Suprapubic skin (tissue), 4 donors: ENCODE measurements around the gene CDH13. TPM values are rescaled to one million over a fixed set of nuclear protein-coding genes. Genes with fewer than 3 reads are reported as not detected.

Source experiments
- DNase-seq, 2 donors: peaks; one replicate each; pipeline ENCODE4 v3.0.0-alpha.2; 2019; ENCODE audit warnings: low spot score in 2 of 2
- H3K27ac ChIP-seq: fragments of 200-600 bp; sonication (generic); one replicate; pipeline ENCODE4 v1.5.1; 2019
- H3K27me3 ChIP-seq: fragments of 200-600 bp; sonication (generic); one replicate; pipeline ENCODE4 v1.5.1; 2019
- H3K36me3 ChIP-seq: fragments of 200-600 bp; sonication (generic); one replicate; pipeline ENCODE4 v1.5.1; 2019
- H3K4me1 ChIP-seq: fragments of 200-600 bp; sonication (generic); one replicate; pipeline ENCODE4 v1.5.1; 2019
- H3K4me3 ChIP-seq: fragments of 200-600 bp; sonication (generic); one replicate; pipeline ENCODE4 v1.5.1; 2019; ENCODE audit warnings: mild to moderate bottlenecking
- H3K9me3 ChIP-seq: fragments of 200-600 bp; sonication (generic); one replicate; pipeline ENCODE4 v1.5.1; 2019
- EP300 ChIP-seq: sonication (generic); formaldehyde crosslinking; IDR thresholded peaks from one replicate; pipeline ENCODE4 v1.6.1; 2017; ENCODE audit warnings: antibody characterized with exemption
- POLR2A ChIP-seq, 2 donors: fragments of 450-650 bp; IDR thresholded peaks; one replicate each; pipeline ENCODE4 v1.6.1; 2017; ENCODE audit warnings: antibody characterized with exemption in 2 of 2, mild to moderate bottlenecking in 2 of 2, moderate library complexity in 2 of 2
- POLR2AphosphoS5 ChIP-seq, 3 donors: sonication (generic); formaldehyde crosslinking; IDR thresholded peaks; one replicate each; pipeline ENCODE4 v1.6.1; 2017; ENCODE audit warnings: antibody characterized with exemption in 3 of 3
- WGBS: methylation state at CpG from one replicate; pipeline ENCODE4 v1.1.5; 2018; 5-methylcytosine and 5-hydroxymethylcytosine counted together
- total RNA-seq, 4 donors: library from RNA; depleted of rRNA; stranded (reverse); fragments of >200 nt; gene quantifications; one replicate each; pipeline ENCODE4 v1.1.0, GENCODE V29; 2016
- TF ChIP-seq, protein P1 (sequence below), 2 donors: fragments of 200-600 bp in 1 of 2; fragments of 450-650 bp in 1 of 2; sonication (generic) in 1 of 2; IDR thresholded peaks; one replicate each; pipeline ENCODE4 v1.5.1; 2016 to 2019; ENCODE audit warnings: antibody characterized with exemption in 2 of 2, mild to moderate bottlenecking in 1 of 2, moderate library complexity in 1 of 2

CDH13 gene
- total RNA-seq, 4 donors from 2014 or later = 90.4 to 176 (median 139) TPM

DNA sequence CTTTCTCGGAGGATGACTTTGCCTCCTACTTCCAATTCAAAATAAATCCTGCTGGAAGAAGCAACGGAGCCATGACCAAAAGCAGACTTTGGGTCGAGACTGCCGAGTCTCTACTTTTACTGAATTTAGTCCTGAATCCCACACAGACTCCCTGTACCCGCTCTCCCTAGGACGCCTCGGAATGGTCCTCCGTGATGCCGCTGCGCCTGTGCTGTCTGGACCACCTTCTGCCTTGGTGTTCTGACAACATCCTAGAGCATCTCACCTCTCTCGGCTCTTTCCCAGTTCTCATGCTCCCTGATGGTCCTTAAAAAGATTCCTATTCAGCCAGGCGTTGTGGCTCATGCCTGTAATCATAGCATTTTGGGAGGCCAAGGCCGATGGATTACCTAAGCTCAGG lies 999.9 kb downstream of the CDH13 start:
- no peaks in the 10 kb centered on the region for H3K27me3 ChIP-seq
- H3K27ac ChIP-seq = no peak overlapping the region
- TF ChIP-seq POLR2AphosphoS5 (IDR thresholded peaks at IDR 0.05) (no peak), EP300 (no peak), POLR2A (IDR thresholded peaks at IDR 0.05) (no peak)
- TF ChIP-seq, protein P1, sequence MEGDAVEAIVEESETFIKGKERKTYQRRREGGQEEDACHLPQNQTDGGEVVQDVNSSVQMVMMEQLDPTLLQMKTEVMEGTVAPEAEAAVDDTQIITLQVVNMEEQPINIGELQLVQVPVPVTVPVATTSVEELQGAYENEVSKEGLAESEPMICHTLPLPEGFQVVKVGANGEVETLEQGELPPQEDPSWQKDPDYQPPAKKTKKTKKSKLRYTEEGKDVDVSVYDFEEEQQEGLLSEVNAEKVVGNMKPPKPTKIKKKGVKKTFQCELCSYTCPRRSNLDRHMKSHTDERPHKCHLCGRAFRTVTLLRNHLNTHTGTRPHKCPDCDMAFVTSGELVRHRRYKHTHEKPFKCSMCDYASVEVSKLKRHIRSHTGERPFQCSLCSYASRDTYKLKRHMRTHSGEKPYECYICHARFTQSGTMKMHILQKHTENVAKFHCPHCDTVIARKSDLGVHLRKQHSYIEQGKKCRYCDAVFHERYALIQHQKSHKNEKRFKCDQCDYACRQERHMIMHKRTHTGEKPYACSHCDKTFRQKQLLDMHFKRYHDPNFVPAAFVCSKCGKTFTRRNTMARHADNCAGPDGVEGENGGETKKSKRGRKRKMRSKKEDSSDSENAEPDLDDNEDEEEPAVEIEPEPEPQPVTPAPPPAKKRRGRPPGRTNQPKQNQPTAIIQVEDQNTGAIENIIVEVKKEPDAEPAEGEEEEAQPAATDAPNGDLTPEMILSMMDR (IDR thresholded peaks at IDR 0.05) = no peak
- no peaks in the 10 kb centered on the region for H3K9me3 ChIP-seq
- no peak for DNase-seq
- 91% methylated on average over 13 of the region's 13 CpGs for WGBS
- H3K4me3 ChIP-seq = no peak overlapping the region
- no peaks in the 10 kb centered on the region for H3K4me1 ChIP-seq
- H3K36me3 ChIP-seq = no peaks in the 10 kb centered on the region

DNA sequence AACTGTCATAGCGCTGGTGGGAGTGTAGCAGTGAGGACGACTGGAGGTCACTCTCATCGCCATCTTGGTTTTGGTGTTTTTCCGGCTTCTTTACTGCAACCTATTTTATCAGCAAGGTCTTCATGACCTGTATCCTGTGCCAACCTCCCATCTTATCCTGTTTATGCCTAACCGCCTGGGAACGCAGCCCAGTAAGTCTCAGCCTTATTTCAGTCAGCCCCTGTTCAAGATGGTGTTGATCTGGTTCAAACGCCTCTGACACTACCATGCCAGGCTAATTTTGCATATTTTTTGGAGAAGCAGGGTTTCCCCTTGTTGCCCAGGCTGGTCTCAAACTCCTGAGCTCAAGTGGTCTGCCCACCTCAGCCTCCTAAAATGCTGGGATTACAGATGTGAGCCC lies 1001.2 kb downstream of the CDH13 start:
- Histone ChIP-seq H3K9me3 (no peaks in the 10 kb centered on the region), H3K27ac (no peak overlapping the region), H3K4me1 (no peaks in the 10 kb centered on the region), H3K36me3 (no peaks in the 10 kb centered on the region), H3K27me3 (no peaks in the 10 kb centered on the region), H3K4me3 (no peak overlapping the region)
- WGBS = 81% methylated on average over 7 of the region's 7 CpGs
- TF ChIP-seq, protein P1 (IDR thresholded peaks at IDR 0.05) = no peak
- no peak for TF ChIP-seq POLR2A (IDR thresholded peaks at IDR 0.05)
- TF ChIP-seq EP300 = no peak
- TF ChIP-seq POLR2AphosphoS5 (IDR thresholded peaks at IDR 0.05) = no peak
- no peak for DNase-seq

DNA sequence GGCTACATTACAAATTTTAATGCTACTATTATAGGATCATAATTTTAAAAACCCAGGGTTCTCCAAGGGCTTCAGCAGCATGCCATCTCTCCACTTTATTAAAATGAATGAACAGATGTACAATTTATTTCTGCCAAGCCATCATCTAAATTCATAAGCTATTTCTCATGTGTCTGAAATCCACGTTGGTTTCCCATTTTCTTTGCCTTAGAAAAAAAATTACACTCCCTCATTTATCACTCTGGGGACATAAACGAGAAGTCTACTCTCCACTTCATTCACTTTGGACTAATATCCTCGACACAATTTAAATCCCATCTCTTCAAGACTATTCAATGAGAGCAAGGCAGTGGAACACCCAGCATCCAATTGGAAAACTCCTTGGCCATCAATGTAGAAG lies 1002.7 kb downstream of the CDH13 start:
- TF ChIP-seq EP300 (no peak), POLR2A (IDR thresholded peaks at IDR 0.05) (no peak), POLR2AphosphoS5 (IDR thresholded peaks at IDR 0.05) (no peak)
- TF ChIP-seq, protein P1 (IDR thresholded peaks at IDR 0.05) = no peak
- Histone ChIP-seq H3K4me3 (no peak overlapping the region), H3K4me1 (no peaks in the 10 kb centered on the region), H3K9me3 (no peaks in the 10 kb centered on the region), H3K27me3 (no peaks in the 10 kb centered on the region), H3K36me3 (no peaks in the 10 kb centered on the region), H3K27ac (no peak overlapping the region)
- no peak for DNase-seq
- 86% methylated on average over 3 of the region's 3 CpGs for WGBS

DNA sequence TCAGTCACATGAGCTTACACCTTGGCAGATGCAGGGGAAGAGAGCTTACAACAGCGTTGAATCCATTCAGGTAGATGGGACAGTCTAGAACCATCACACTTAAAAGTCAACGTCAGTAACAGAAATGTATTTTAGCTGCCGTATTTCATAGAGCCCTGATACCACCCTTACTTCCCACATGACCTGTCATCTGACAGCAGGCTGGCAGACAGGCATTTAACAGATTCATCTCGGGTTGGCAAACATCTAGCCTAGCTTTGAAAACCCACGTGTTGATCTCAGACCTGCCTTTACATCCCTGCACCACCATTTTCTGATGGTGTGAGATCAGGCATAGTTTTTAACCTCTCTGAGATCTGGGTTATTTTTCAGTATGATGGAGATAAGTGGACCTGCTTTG lies 1003.1 kb downstream of the CDH13 start:
- H3K27ac ChIP-seq = no peak overlapping the region
- H3K4me3 ChIP-seq = no peak overlapping the region
- no peak for DNase-seq
- no peaks in the 10 kb centered on the region for H3K9me3 ChIP-seq
- TF ChIP-seq, protein P1 (IDR thresholded peaks at IDR 0.05) = no peak
- no peak for TF ChIP-seq POLR2A (IDR thresholded peaks at IDR 0.05)
- TF ChIP-seq POLR2AphosphoS5 (IDR thresholded peaks at IDR 0.05) = no peak
- no peak for TF ChIP-seq EP300
- 70% methylated on average over 5 of the region's 5 CpGs for WGBS
- H3K36me3 ChIP-seq = no peaks in the 10 kb centered on the region
- no peaks in the 10 kb centered on the region for H3K27me3 ChIP-seq
- no peaks in the 10 kb centered on the region for H3K4me1 ChIP-seq

DNA sequence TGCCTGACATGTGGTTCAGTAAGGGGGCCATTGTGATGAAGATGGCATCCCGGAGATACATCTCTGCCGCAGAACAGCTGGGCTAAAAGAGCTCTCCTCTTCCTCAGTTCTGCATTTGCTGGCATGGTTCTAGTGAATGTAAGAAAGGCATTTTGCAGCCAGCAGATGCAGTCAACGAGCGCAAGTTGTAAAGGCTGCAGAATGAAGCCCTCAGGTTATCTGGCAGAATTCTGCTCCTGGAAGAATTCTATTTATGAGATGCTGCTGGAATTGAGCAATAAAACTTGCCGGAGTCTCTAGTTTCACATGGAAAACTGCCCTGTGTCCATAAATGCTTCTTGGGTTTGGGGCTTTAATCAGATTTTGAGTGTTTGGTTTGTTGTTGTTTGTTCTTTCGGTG lies 1004.2 kb downstream of the CDH13 start:
- Histone ChIP-seq H3K27me3 (no peaks in the 10 kb centered on the region), H3K9me3 (no peaks in the 10 kb centered on the region), H3K36me3 (no peaks in the 10 kb centered on the region), H3K27ac (no peak overlapping the region), H3K4me3 (no peak overlapping the region), H3K4me1 (no peaks in the 10 kb centered on the region)
- 49% methylated on average over 6 of the region's 6 CpGs for WGBS
- DNase-seq = no peak
- TF ChIP-seq POLR2A (IDR thresholded peaks at IDR 0.05) = no peak
- no peak for TF ChIP-seq POLR2AphosphoS5 (IDR thresholded peaks at IDR 0.05)
- no peak for TF ChIP-seq EP300
- TF ChIP-seq, protein P1 (IDR thresholded peaks at IDR 0.05) = no peak
